Measurements from ENCODE around the gene CD300LD.

Gene CD300LD

DNA sequence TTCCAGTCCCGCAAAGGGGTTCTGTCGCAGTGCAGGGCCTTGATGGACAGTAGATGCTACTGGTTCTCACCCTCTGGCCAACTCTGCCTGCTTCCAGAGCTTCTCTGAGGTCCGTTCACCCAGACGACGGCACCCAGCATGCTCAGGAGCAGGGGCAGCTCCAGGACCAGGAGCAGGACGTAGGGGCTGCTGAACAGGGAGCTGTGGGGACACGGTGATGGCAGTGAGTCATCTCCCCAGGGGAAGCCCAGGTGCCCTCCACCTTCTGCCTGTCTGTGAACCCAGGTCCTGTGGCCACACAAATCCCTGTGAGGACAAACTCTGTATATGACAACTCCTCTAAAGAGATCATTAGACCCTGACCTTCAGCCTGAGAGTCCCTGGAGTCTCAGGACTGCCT, 42.7 kb downstream of the CD300LD start:
- no peak overlapping the region for H3K27ac ChIP-seq
- no peak overlapping the region for H3K4me3 ChIP-seq

DNA sequence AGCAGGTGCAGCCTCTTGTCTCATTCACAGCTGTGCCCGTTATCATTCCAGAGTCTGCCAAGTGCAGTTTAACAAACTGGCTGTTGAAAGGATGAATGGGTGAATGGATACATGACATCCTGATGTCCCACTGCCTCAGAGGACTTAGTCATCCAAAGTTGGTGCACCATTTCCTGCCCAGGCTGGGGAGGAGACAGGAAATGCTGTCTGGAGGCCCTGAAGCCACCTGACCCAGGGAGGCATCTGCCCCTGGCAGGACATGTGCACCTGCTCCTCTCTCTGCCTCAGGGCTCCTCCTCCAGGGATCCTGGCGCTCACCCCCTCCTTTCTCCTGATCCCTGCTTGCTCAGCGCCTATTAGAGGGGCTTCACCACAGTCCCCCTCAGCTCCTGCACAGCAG, 44.3 kb downstream of the CD300LD start:
- Histone ChIP-seq H3K27ac (no peak overlapping the region), H3K4me3 (no peak overlapping the region)

DNA sequence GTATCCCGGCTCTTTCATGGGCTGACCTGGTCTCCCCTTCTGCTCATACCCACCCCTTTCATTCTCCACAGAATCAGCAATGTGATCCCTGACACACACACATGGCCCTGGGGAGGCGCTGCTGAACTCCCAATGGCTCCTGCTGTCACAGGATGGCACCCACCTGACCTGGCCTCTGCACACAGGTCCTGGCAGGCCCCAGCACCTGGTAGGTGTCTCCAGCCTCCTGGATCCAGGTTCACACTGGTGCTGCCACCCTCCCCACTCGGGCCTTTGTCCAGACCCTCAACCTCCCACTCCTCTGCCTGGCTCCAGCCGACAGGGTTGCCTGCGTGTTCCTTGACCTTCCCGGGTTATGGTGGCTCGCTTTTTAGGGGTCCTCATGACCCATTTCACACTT, 44.8 kb downstream of the CD300LD start:
- Histone ChIP-seq H3K27ac (no peak overlapping the region), H3K4me3 (no peak overlapping the region)

DNA sequence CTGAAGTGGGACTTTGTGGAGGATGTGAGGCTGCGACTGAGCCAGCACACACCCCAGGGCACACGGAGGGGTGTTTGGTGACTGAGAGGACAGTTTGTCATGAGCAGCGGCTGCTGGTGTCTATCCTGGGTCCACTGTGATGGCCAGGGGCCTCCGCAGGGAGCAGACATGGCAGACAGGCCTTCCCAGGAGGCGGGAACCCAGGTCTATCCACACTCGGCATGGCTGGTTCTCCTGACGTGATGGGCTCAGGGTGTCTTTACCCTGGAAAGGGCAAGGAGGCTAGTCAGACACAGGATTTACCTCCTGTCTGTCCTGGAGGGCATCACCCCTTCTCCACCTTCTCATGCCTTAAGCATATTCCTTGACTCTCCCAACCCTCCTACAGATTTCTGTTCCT, 45.5 kb downstream of the CD300LD start:
- Histone ChIP-seq H3K27ac (peak overlapping the region in 4 of 21 experiments; percentile 45 to 70 (median 48)), H3K4me3 (no peak overlapping the region)

DNA sequence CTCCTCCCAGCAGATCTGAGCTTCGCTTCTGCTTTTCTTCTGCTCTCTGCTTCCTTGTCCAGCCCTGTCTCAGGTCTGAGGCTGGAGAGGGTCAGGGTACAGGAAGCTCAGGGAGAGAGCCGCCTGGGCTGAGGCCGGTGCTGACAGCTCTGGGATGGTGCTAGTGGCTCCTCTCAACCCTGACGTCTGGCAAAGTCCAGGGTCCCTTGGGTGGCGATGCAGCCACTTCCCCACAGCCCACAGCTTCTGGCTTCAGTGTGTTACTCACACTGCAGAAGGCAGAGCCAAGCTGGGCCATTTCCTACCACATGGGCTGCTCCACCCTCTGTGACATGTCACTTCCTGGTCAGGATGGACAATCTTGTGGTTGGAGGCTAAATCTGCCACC, 46.2 kb downstream of the CD300LD start, which contains the start of gene CD300C:
TSS of gene CD300C (minus strand) at position 273 of the 388 bp plus-strand sequence. CDS start 333 bp downstream, outside the sequence.
- H3K27ac ChIP-seq: peak within 1 kb of the TSS in 13 of 21 experiments; percentile 15 to 70 (median 40)

DNA sequence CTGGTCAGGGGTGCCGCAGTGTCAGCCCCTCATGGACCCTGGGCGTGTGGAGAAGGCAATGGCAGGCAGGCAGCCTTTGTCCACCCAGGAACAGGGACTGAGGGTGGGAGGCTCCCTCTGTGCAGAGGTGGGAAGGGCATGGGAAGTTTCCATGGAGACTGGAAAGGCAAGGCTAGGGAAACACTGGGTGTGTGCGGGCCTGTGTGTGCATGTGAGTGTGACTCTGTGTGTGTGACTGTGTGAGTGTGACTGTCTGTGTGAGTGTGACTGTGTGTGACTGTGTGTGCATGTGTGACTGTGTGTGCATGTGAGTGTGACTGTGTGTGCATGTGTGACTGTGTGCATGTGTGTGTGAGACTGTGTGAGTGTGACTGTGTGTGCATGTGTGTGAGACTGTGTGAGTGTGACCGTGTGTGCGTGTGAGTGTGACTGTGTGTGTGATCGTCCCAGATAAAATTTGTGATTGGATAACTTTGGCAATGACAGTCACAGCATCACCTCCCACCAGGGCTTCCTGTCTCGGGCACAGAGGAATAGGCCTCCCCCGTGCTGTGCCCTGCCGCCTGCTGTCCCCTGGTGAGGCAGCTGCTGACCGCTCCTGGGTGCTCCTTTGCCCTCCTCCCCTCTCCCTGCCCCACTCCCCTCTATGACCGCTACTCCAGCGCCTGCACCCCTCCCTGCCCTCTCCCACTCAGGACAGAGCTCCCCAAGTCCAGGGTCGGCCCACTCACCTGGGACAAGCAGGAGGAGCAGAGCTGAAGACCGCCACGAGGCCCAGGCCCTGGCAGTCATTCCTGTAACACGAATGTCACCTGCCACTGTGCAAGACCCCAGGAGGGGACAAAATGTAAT, 46.9 kb downstream of the CD300LD start:
- H3K27ac ChIP-seq: peak overlapping the region in 13 of 21 experiments; percentile 15 to 70 (median 40)
- peak overlapping the region in 3 of 7 experiments; percentile 6 to 13 (median 8) for H3K4me3 ChIP-seq

More for the DNA sequence above, 46.2 kb downstream of the CD300LD start, which contains the start of gene CD300C:
- H3K4me3 ChIP-seq: peak within 1 kb of the TSS in 3 of 7 experiments; percentile 6 to 13 (median 8)

DNA sequence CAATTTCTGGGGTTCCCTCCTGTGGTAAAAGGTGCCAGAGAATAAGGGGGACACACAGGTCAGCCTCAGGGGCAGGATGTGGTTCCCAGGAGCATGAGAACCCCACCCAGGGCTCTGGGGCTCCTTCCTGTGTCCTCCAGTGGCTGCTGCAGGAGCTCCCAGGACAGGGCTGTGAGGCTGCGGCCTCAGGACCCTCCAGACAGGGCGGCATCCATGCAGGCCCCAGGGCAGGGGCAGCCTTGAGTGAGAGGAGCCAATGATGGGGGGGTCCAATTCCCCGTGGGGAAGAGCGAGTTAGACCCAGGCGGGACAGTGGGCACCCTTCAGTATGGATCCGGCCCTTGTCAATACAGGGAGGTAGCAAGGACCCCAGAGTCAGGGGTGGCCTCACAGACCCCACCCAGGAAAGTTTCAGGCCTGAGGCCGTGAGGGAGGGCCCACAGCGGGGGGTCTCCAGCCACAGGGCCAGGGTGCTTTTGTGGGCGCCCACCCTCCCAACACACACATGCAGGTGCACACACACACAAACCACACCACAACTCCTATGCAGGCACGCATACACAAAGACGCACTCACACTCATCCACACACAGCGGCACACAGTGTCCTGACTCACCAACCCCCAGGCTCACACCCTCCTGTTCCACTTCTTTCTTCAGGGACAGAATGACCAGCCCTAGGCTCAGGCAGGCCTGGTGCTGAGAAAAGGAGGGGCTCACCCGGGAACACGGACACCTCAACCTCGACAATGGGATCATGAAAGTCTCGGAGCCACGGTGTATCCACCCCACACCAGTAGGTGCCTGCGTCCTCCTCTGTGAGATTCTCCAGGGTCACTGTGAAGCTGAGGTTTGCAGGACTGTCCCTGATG, 48.0 kb downstream of the CD300LD start:
- Histone ChIP-seq H3K4me3 (no peak overlapping the region), H3K27ac (no peak overlapping the region)

DNA sequence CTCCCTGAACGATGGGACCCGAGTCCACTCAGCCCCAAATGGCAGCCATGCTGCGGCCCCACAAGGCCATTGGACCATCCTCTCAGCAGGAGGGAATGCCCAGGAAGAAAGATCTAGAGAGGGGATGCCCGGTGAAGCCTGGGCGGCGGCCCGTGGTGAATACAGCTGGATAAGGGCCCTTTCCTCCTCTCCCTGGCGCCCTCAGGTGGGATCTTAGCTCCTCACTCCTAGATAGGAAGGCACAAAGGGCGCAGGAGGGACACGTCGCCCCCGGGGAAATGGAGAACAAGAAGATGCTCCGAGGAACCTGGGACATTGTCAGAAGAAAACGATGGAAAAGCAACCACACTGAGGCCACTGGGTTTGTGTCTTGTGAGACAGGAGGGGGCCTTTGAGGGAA, 48.7 kb downstream of the CD300LD start:
- Histone ChIP-seq H3K4me3 (no peak overlapping the region), H3K27ac (no peak overlapping the region)

DNA sequence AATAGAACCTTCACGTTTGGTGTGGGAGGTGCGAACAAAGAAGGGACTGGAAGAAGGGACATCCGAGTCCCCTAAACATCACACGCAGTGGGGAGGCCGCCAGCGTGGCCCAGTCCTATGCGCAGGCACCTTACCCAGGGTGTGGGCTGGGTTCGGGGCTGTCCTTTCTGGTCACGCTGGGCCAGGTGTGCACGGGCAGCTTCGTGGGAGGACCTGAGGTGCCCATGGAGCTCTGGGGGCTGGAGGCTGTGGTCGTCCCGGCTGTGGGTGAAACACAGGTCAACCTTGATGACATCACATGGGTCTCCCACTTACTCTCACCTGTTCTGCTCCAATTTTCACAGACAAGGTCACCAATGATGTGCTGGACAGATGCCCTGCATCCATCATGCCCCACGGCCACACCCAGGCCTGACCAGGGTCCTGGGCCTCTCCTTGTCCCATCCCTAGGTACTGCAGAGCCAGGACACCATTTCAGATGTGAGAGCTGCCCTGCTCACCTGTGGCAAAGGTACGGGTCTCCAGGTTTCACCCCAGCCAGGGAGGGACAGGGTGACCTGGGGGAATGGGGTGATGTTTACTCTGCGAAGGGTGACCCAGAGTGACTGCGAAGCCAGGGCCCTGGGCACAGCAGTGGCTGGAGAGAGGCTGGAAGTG, 49.2 kb downstream of the CD300LD start:
- H3K27ac ChIP-seq: no peak overlapping the region
- H3K4me3 ChIP-seq: no peak overlapping the region

DNA sequence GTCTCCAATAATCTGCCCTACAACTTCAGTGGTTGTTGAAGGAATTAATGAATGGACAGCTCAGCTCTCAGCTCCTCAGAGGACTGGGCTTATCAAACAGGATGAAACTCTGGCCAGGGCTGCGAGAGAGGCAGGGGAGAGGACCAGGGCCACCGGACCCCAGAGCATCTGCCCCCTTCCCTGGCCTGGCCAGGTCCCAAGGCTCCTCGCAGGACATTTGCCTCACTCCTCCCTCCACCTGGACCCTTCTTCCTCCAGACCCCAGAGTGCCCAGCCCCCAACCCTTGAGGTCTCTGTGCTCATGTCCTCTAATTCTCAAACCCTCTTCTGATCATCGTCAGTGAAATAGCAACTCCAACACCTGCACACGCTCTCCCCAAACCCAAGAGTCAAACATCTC, 49.9 kb downstream of the CD300LD start:
- Histone ChIP-seq H3K27ac (no peak overlapping the region), H3K4me3 (no peak overlapping the region)

DNA sequence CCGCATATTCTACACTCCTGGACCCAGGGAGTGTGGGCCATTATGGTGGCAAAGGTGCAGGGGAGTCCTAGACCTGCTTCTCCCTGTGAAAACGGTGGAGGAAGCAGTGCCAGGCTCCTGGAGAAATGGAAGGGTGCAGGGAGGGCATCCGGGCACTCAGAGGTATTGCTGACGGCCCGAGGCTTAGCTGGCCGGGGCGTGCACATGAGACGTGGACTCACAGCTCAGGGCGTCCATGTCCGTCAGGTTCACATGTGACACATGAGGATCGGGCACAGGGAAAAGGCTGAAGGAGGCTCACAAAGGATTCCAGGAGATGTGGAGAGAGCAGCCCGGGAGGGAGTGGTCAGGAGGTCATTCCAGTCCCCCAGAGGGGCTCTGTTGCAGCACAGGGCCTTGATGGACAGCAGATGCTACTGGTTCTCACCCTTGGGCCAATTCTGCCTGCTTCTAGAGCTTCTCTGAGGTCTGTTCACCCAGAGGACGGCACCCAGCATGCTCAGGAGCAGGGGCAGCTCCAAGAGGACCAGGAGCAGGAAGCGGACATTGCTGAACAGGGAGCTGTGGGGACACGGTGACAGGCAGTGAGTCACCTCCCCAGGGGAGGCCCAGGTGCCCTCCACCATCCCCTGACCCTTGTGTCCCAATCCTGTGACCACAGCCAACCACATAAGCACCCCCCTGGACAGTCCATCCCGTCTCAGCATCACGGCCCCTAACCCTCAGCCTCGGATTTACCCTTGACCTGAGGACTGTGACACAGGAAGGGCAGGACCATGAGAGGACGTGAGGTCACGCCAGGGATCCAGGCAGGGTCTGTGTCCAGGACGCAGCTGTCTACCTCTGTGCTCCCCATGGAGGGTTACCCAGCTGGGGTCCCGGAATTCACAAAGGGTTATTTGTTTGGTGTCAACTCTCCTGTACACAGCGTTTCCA, 50.6 kb downstream of the CD300LD start:
- H3K4me3 ChIP-seq: no peak overlapping the region
- H3K27ac ChIP-seq: no peak overlapping the region

DNA sequence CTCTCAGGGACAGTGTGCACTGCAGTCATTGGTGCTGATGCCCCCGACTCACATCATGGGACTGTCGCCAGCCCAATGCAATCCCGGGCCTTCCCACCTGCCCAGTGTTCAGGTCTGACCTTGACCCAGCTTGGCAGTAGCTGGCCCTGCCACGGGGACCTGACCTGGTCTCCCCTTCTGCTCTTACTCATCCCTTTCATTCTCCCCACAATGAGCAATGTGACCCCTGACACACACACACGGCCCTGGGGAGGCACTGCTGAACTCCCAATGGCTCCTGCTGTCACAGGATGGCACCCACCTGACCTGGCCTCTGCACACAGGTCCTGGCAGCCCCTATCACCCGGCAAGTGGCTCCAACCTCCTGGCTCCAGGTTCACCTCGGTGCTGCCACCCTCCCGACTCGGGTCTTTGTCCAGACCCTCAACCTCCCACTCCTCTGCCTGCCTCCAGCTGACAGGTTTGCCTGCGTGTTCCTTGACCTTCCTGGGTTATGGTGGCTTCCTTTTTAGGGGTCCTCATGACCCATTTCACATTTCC, 52.7 kb downstream of the CD300LD start:
- Histone ChIP-seq H3K4me3 (no peak overlapping the region), H3K27ac (no peak overlapping the region)

DNA sequence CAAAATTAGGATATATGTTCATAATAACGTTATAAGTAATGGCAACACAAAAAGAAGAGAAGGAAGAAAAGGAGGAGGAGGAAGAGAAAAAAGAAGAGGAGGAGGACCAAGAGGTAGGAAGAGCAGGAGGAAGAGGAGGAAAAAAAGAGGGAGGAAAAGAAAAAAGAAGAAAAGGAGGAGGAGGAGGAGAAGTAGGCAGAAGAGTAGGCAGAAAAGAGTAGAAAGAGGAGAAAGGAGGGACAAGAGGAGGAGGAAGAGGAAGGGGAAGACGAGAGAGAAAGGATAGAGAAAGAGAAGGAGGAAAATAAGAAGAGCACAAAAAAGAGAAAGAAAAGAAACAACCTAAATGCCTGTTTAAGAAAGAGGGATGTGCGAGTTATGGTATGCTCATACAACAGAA, 55.2 kb downstream of the CD300LD start:
- Histone ChIP-seq H3K4me3 (no peak overlapping the region), H3K27ac (no peak overlapping the region)

DNA sequence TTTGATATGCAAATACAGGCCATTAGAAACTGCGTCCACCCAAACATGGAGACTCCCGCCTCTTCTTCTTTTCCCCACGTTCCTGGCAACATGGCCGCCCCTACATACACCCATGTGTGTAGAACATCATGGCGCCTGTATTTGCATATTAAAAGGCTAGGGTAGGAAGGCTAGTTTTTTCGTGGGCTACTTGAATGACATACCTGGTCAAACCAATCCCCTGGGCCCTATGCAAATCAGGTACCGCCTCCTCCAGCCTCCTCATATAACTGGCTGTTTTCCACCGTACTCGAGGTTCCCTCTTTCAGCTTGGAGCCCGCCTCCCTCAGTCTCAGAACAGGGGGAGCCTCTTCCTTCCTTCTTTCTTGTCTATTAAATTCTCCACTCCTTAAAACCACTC, 60.0 kb downstream of the CD300LD start:
- Histone ChIP-seq H3K27ac (no peak overlapping the region), H3K4me3 (no peak overlapping the region)

DNA sequence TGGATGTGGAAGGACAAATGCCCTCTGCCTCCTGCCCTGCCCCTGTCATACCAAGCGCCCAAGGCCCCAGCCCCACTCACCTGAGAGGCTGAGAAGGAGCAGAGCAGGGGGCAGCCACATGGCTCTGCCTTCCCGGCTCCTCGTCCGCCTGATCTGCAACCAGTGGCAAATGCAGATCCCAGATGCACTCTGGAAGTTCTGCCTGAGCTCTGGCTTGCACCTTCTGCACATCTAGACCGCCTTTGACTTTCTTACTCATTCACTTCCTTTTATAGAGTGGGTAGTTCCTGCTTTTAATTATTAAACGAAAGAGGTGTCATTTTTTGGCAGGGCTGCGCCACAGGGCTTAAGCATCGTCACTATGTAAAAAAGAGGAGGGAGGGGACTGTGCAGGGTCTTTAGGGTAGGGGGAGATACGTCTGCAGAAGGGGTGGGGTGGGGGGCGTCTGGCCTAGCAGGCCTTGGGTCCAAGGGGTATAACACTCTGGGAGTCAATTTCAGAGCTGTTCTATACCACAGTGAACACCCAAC, 60.8 kb downstream of the CD300LD start, which contains the start of gene CD300LB:
TSS of gene CD300LB (minus strand) at position 245 of the 531 bp plus-strand sequence. CDS start at position 120, 125 bp downstream.
- Histone ChIP-seq H3K27ac (peak within 1 kb of the TSS in 1 of 21 experiments; percentile 17), H3K4me3 (no peak within 1 kb of the TSS)

DNA sequence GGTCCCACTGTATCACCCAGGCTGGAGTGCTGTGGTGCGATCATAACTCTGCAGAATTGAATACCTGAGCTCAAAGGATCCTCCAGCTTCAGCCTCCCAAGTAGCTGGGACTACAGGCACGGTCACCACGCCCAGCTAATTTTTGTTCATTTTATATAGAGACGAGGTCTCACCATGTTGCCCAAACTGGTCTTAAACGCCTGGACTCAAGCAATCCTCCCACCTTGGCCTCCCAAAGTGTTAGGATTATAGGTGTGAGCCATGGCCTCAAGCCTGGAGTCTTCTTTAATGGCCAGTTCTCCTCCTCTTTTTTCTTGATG, 61.3 kb downstream of the CD300LD start:
- Histone ChIP-seq H3K4me3 (no peak overlapping the region), H3K27ac (no peak overlapping the region)

Data from skin epidermis (tissue), 12 donors.